ENCODE data around the gene SLC25A28.

Gene SLC25A28, protein sequence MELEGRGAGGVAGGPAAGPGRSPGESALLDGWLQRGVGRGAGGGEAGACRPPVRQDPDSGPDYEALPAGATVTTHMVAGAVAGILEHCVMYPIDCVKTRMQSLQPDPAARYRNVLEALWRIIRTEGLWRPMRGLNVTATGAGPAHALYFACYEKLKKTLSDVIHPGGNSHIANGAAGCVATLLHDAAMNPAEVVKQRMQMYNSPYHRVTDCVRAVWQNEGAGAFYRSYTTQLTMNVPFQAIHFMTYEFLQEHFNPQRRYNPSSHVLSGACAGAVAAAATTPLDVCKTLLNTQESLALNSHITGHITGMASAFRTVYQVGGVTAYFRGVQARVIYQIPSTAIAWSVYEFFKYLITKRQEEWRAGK

DNA sequence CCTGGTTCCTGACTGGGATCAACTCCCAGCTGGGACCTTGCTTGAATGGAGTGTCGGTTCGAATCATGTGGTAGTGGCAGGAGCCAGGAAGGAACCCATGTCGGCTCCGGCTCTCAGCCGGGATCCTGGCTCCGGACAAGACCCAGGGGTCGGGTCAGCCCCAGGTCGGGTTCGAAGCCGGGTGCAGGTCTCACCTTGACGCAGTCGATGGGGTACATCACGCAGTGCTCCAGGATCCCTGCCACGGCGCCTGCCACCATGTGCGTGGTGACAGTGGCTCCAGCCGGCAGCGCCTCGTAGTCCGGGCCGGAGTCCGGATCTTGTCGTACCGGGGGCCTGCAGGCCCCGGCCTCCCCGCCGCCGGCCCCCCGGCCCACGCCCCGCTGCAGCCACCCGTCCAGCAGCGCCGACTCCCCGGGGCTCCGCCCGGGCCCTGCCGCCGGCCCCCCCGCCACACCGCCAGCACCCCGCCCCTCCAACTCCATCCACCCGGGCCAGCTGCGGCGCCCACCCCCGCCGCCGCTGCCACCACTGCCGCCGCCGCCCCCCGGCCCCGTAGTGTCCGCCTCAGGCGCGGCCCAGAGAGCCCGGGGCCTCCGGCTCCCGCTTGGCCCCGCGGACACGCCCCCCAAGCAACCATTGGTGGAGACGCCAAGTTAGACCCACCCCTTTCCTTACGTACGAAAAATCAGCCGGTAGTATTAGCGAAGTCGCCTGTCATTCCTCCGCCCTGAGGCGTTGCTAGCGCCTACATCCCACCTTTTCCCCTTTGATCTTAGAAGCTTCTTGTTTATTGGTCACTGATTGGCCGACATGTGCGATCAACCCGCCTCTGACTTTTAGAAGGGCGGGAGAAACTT, at the start of gene SLC25A28:
SLC25A28 (minus strand) TSS at position 589 of the 860 bp plus-strand sequence; CDS start at position 485, 104 bp downstream.
- peak; percentile 27 to 88 for DNase-seq

DNA sequence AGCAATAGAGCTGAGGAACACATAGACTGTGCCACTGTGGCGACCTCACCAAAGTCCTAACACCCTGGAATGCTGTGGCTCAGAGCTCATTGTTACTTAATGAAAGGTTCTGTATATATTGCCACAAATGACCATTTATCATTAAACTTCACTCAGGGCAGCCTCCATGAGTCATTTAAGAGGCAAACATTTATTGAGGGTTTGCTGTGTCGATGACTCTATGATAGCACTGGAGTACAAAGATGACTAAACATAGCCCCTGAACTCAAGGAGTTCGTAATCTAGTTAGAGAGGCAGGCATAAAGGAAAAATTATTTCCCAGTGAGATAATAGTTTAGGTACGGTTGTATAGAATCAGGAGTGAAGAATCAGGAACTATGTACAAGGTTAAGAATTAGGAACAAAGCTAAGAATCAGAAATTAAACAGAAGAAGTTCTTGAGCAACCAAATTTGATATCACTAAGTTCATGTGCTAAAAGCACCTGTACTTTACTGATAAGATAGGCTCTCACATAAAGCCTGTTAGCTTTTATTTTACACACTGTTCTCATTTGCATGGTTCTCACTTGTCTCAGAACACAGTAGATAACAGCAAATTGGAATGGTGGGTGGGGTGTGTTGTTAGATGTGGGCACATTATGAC, 47.0 kb upstream of the SLC25A28 start:
- no peak for DNase-seq

DNA sequence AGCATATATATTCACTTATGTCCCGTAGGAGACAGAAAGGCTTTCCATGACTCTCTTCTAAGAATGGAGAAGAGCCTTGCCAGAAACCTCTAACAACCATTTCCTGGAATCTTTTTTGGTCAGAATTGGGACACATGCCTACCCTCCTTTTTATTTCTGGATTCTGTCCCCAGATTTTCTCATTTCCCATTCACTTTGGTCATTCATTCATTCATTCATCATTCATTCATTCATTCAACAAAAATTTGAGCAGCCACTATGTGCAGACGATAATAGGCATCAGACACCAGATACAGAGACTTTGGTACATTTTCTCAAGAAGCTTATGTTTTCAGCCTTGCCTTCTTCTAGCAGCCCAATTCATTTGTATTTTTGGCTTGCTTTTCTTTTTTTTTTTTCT, 45.1 kb upstream of the SLC25A28 start:
- DNase-seq, result no peak

DNA sequence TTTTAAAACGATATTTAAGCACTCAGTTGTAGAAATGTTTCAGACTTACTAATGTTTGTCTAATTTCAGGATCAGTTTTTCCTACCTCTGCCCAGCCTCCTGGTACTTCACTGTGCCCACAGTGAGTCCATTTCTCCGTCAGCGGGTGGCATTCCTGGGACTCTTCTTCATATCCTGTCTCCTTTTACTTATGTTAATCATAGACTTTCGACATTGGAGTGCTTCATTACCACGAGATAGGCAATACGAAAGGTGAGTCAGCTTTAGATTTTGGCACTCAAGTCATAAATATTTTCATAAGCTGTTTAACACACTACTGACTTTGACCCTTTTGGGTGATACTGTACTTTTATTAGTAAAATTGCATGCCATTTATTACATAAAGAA, 41.1 kb upstream of the SLC25A28 start:
- no peak for DNase-seq

DNA sequence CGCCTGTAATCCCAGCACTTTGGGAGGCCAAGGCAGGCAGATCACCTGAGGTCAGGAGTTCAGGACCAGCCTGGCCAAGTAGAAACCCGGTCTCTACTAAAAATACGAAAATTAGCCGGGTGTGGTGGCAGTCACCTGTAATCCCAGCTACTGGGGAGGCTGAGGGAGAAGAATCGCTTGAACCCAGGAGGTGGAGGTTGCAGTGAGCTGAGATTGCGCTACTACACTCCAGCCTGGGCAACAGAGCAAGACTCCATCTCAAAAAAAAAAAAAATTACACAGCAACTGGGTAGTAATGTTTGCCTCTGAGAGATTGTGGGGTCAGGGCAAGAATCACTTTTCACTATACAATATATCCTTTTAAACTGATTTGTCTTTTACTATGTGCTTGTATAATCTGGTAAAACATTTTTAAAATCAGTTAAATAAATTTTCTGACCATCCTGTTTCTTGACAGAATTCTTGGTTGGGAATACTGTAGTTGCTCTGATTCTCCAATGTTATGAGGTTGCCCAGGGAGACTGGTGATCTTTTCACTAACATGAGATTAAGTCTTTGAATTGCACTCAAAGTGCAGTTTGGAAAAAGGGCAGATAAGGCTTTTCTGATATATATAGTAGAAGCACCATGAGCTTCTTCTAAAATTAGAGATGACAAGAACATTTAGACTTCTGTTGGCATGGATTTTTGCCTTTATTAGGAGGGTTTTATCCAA, 40.6 kb upstream of the SLC25A28 start:
- DNase-seq, result no peak

DNA sequence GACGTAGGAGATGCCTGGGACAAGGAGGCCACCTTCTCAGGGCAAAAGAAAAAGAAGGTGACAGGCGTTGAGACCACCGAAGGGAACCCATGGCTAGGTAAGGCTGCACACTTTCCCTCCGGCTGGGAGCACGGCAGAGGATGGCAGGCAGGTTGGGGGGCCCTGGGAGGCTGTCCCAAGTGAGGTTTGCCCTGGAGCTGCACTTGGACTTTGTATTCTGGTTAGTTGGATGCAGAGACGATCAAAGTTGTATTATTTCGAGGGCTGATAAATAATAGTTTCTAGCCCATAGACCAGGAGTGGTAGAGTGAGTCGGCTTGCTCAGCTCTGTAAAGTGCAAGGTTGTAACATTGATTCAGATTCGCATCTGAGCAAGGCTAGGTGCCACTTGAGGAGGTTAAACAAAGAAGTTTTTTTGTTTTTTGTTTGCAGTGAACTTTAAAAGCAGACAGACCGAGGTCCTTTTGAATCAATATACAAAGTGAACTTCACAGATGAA, 39.7 kb upstream of the SLC25A28 start:
- DNase-seq, result no peak

DNA sequence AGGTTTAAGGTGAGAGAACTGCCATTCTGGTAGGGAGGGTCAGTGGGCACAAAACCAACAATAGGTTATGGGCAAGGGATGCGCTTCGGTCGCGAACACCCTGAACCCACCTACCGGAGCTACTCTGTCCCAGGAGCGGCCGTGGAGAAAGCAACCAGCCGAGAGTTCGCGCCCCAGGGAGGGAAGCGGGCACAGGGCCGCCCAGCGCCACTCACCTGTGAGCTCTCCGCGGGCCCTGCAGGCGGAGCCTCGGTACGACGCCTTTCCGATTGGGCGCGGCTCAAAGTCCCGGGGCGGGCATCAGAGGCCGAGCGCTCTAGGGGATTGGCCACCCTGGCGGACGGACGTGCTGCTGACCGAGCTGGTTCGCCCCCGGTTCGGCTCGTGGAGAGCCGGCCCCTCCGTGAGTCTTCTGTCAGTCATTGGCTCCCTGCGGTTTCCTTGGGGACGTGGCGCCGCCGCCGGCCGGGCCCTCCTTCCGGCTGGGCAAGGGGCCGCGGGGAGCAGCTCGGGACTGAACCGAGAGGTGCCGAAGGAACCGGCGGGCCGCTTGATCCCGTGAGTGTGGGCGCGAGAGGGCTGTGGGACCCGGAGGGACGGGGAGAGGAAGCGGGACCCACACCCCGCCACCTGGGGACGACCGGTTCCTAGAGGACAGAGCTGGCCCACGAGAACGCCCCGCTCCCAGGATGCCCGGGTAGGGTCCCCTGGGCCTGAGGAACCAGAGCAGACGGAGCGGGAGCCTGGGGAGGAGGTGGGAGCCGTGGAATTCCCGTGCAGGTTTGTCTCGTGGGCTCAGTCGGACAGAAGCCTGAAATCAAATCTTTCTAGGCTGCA, 39.0 kb upstream of the SLC25A28 start, which contains the start of gene ENTPD7:
ENTPD7 (plus strand) TSS at position 479 of the 837 bp plus-strand sequence. CDS start 448 bp downstream, outside the sequence.
- DNase-seq, result peak; percentile 80 to 81

DNA sequence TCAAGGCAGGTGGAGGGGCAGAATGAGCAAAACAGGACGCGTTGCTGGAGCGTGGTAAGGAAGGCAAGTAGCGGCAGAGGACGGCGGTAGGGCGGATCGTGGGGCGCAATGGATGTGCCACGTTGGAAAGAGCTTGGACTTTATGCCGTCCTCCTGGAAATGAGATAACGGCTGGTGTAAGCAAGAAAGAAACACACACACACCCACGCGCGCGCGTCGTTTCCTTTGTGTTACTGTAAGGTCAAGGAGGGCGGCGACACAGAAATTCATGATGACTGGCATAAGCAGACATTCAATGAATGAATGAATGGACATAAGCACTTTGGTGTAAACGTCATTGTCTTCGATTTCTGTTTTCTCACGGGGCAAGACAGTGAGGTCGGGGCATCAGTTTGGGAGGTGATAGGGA, 38.4 kb upstream of the SLC25A28 start:
- peak; percentile 52 to 59 for DNase-seq

DNA sequence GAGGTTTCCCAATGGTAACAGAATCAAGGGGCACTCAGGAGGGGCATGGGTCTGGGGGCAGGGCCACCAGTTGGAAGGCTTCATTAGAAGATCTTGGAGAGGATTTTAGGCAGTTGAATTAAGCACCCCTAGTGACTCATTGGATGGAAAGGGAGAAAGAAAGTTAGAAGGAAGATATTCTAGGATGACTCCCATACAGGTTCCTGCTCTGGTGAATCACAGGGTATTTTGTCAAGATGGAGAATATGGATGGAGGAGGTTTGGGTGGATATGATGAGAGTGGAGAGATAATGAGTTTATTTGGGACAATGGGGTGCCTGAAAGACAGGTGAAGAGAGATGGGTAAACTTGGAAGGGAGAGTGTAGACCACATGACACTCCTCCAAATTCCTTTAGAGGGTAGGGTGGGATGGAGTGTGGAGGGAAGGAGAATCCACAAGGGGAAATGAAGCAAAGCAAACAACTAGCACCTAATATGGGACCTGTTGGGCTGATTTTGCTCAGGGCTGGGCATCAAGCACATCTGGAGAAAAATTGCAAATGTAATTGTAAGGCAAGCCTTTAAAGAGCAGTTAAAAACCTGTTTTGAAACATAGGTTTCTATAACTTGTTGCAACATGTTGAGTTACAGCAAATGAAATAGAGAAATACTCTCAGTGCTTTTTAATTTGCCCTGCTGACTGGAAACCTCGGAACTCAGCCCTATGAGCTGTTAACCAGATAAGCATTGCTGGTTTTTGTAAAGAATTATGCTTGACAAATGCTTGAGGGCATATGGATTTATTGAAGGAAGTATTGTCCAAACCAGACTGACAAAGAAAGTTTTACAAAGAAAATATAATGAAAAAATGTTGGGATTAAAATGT, 36.2 kb upstream of the SLC25A28 start:
- no peak for DNase-seq

DNA sequence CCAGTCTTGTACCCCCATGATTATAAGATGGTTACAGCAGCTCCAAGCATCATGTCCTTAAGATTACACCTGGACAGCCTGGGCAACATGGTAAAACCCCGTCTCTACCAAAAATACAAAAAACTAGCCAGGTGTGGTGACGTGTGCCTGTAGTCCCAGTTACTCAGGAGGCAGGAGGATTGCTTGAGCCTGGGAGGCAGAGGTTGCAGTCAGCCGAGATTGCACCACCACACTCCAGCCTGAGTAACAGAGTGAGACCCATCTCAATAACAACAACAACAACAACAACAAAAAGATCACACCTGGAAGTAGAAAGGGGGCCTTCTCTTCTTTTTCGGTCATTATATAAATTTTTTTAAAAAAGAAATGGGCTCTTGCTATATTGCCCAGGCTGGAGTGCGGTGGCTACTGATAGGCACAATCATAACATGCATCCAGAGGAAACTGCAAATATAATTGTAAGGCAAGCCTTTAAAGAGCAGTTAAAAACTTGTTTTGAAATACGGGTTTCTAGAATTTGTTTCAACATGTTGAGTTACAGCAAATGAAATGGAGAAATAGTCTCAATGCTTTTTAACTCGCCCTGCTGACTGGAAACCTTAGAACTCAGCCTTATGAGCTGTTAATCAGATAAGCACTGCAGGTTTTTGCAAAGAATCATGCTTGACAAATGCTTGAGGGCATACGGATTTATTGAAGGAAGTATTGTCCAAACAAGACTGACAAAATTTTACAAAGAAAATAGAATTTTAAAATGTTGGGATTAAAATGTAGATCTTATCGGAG, 34.3 kb upstream of the SLC25A28 start:
- DNase-seq, result no peak

DNA sequence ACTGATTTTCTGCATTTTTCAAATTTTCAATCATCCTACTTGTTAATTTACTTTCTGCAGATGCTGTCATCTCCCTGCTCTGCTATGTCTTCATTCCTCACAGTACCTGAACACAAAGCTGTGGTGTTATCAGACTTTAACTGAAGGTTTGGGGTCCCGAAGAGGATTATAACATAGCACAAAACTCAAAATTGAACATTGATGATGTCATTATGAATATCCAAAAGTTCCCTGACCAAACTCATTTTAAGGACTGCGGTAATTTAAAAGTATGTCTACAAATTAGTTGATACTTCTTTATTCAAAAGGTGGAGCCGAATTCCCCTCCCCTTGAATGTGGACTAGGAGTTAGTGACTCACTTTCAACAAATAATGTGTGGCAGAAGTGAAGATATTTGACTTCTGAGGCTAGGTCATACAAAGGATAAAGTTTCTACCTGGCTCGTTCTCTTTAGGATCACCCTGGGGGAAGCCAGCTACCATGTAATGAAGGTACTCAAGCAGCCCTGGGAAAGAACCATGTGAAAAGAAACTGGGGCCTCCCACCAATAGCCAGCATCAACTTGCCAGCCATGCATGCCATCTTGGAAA, 32.7 kb upstream of the SLC25A28 start:
- DNase-seq, result no peak

DNA sequence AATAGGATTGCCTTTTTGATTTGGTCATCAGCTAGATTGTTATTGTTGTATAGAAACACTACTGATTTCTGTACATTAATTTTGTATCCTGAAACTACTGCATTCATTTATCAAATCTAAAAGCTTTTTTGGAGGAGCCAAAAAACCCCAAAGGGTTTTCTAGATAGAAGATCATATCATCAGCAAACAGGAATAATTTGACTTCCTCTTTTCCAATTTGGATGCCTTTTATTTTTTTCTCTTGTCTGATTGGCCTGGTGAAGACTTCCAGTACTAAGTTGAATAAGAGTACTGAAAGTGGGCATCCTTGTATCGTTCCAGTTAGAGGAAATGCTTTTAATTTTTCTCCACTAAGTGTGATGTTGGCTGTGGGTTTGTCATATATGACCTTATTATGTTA, 28.5 kb upstream of the SLC25A28 start:
- no peak for DNase-seq

DNA sequence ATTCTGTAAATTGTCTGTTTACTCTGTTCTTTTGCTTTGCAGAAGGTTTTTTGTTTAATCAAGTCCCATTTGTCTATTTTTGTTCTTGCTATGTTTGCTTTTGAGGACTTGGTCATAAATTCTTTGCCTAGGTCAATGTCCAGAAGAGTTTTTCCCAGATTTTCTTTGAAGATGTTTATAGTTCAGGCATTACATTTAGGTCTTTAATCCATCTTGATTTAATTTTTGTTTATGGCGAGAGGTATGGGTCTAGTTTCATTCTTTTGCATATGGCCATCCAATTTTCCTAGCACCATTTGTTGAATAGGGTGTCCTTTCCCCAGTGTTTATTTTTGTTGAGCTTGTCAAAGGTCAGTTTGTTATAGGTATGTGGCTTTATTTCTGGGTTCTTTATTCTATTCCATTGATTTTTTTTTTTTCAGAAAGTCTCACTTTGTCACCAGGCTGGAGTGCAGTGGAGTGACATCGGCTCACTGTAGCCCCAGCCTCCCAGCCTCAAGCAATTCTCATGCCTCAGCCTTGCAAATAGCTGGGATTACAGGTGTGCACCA, 27.4 kb upstream of the SLC25A28 start:
- DNase-seq, result no peak

DNA sequence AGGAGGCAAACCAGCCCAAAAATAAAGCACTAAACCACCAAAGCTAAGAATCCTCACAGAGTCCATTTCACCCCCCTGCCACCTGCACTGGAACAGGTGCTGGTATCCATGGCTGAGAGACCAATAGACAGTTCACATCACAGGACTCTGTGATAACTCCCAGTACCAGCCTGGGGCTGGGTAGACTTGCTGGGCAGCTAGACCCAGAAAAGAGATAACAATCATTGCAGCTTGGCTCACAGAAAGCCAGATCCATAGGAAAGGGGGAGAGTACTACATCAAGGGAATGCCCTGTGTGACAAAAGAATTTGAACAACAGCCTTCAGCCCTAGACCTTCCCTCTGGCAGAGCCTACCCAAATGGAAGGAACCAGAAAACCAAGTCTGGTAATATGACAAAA, 13.6 kb upstream of the SLC25A28 start:
- DNase-seq, result no peak

DNA sequence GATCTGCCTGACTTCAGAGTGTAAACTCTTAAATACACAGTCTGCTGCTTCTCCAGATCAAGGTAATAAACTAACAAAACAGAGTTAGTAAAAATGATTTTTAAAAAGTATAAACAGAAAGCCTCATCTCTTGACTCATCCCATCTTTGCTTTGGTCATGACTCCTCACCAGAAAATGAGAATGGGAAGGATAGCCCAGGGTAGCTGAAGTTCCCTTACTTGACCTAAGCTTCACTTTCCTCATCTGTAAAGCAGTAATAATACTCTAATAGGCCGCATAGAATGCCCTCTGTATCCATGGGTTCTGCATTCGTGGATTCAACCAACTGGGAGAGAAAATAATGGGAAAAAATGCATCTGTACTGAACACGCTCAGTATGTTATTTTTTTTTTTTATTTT, 11.3 kb upstream of the SLC25A28 start:
- no peak for DNase-seq

DNA sequence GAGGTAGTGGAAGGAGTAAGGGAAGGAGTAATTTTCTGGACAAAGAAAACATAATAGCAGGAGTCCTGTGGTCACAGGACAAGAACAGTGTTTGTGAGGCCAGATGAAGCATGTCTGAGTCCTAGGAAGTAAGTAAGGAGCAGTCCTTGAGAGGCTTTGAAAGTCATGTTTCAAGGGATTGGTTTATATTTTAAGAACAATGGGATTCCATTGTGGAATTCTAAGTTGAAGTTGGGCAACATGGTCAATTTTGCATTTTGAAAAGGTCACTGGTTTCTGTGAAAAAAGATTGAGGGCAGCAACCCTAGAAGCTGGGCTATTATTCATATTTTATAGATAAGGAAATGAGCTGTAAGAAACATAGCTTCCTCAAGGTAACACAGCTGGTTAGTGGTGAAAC, 10.8 kb upstream of the SLC25A28 start:
- no peak for DNase-seq

DNA sequence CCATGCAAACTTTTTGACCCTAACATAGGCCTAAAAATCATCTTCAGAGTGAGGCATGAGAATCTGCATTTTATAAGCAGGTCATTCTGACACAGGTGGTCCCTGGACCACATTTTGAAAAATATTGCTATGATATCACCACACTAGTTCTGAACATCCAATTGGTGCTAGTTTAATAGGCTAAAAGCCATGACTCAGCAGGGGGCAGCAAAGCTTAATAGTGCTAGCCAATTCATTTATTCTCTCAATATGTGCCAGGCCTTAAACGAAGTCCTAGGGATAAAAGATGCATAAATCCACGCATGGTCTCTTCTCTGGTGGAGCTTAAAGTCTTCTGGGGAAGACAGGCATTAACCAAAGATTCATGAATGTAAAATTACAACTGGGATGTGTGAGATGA, 10.2 kb upstream of the SLC25A28 start:
- DNase-seq, result no peak

DNA sequence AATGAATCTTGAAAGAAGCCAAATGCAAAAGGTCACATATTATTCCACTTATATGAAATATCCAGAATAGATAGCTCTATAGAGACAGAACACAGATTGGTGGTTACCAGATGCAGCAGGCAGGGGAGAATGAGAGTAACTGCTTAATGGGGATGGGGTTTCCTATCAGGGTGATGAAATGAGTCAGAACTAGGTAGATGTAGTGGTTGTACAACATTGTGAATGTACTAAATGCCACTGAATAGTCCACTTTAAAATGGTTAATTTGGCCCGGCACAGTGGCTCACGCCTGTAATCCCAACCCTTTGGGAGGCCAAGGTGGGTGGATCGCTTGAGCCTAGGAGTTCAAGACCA, 9.4 kb upstream of the SLC25A28 start:
- DNase-seq, result no peak

Data from activated CD4-positive, alpha-beta T cell treated with anti-CD3 and anti-CD28 coated beads, Interleukin-2, amount 50 U/mL, for 4 hours (primary cell).